GM21515 (cell line): ENCODE results near the gene ABCA13.

Experiments
- ATAC-seq: cut with Tn5 transposase; IDR thresholded peaks from one replicate; pipeline ENCODE4 v1.9.1; 2021; ENCODE audit not compliant: unreplicated experiment

Gene ABCA13

DNA sequence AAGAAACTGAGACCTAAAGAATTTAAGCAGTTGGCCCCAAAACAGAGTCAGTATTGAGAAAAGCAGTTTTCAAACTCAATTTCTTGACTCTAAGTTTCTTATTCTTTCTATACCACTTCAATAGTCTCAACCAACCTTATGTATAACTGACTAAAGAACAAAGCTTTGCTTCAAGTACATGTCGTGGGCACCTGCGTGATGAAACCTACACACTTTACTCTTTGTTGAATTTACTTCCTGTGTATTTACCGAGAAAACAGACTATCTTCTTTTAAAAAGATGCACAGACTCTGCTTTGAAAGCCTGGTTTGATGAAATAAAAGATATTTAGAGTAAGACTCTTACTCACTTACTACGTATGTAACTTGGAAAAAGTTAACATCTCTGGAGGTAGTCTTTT is 455.9 kb downstream of the ABCA13 start:
- ATAC-seq, result no peak

DNA sequence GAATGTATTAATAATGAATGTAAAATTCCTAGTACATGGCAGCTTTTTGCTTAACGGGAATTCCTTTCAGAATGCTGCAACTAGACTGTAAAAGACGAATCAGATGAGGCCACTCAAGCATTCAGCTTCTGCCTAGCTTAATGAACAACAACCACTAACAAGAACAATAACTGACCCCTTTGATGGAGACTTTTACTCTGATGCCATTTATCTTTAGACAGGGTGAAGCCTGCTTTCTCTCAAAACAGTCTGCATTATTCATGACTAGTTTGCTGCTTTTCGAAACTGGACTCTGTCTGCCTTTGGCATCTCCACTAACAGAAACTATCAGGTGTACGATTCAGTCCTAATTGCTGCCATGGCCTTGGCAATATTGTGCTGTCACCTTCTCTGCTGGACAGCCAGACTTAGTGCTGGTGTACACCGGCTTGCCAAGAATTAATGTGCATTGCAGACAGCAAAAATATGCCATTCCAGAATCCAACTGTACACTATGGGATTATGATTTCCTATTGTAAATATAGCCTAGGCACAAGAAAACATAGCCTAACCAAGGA is 457.6 kb downstream of the ABCA13 start:
- no peak for ATAC-seq

DNA sequence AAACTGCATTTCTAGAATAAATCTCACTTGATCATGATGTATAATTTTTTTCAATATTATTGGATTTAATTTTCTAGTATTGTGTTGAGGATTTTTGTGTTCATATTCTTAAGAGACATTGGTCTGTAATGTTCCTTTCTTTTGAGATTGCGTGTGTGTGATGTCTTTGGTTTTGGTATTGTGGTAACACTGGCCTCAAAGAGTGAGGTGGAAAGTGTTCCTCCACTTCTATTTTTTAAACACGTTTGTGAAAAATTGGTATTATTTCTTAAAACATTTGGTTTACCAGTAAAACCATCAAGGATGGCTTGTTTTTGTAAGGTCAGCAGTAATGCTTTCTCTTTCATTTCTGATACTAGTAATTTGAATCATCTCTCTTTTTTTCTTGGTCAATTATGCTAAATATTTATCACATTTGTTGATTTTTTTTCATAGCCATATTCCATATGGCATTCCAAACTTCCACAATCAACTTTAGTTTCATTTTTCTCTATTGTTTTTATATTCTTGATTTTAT is 462.9 kb downstream of the ABCA13 start:
- no peak for ATAC-seq

DNA sequence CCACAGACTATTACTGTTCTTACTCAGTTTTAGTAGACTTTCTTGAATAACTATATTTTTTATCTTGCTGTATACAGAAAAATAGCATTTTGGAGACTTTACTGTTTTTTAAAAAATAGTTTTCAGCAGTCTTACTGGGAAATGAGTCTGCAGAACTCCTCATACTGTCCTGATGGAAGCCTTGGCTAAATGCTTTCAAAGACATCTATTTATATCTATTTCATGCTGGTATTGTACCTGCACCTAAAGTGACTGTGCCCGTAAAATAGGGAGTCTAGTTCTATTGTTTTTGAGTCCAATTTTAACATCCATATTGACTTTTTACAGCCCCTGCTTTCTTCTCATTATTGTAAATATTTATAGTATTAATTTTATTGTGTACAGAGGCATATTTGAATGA is 464.5 kb downstream of the ABCA13 start:
- no peak for ATAC-seq

DNA sequence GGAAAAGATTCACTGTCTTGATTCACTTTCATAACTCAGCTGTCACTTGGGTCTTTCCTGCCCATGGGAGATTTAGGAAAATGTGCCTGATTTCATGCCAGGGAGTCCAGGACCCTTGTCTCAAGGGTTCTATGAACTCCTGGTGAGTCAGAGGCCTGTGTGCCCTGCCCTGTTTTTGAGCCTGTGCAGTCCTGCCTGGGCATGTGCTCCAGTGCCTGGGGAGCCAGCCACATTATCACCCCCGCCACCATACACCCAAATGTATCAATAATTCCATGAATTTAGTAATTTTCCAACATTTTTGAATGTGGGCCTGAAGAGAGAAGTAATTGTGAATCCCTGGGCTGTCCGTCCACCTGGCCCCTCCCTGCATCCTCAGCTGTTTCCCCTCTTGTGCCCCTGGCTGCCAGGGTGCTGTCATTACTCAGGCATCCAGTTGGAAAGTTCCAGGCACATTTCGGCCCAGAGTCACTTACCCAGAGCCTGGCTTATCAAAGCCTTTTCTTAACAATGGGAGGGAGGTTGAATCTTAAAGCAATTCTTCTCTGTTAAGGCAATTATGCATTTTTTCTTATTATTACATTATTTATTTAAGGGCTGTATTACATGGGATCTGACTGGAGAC is 465.2 kb downstream of the ABCA13 start:
- no peak for ATAC-seq

- ATAC-seq, result no peak
These were observed 466.1 kb downstream of the ABCA13 start for GRCh38 chr7:48637382-48637781.

DNA sequence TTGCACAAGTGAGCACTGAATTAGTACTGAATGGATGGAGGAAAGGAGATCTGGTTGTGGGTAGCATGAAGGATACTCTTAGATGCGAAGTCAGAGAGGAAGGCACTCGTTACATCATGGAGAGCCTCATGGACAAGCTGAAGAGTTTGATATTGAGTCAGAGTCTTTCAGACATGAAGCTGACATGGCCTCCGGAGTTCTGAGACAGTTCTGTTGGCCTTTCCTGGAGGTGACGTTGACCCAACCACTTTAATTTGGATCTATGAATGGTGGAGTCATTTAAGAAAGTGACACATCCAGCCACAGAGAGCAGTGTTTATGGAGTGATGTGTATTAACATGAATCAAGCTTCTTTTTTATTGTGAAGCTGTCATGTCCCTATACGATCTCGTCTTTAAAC is 466.8 kb downstream of the ABCA13 start:
- no peak for ATAC-seq

- ATAC-seq, result no peak
These were observed 472.3 kb downstream of the ABCA13 start for GRCh38 chr7:48643431-48644013.

GRCh38 chr7:48658138-48658537 is 486.9 kb downstream of the ABCA13 start:
- no peak for ATAC-seq

DNA sequence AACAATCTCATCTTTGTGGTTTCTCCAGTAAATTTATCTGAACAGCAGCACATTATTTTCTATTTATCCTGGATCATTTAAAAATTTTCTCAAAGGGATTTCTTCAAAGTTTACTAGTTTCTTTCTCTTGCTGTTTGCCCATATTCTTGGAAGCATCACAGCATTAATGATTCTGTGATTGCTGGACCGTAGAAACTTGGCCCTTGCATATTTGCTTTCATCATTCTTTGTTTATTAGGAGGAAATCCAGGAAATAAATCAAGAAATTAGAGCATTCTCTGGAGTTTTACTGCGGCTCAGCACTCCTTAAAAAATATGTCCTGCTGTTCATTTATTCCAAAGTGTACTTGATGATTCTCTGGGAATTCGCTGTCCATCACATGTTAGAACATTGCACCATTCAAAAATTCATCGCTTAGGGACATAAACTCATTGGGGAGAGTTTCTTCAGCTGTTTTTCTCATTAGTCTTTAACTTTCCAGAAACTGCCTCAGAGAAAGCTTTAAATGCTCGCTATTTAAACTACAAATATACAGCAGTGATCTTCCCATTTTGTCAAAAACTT is 489.1 kb downstream of the ABCA13 start:
- no peak for ATAC-seq

GRCh38 chr7:48664241-48664640 is 493.0 kb downstream of the ABCA13 start:
- no peak for ATAC-seq

DNA sequence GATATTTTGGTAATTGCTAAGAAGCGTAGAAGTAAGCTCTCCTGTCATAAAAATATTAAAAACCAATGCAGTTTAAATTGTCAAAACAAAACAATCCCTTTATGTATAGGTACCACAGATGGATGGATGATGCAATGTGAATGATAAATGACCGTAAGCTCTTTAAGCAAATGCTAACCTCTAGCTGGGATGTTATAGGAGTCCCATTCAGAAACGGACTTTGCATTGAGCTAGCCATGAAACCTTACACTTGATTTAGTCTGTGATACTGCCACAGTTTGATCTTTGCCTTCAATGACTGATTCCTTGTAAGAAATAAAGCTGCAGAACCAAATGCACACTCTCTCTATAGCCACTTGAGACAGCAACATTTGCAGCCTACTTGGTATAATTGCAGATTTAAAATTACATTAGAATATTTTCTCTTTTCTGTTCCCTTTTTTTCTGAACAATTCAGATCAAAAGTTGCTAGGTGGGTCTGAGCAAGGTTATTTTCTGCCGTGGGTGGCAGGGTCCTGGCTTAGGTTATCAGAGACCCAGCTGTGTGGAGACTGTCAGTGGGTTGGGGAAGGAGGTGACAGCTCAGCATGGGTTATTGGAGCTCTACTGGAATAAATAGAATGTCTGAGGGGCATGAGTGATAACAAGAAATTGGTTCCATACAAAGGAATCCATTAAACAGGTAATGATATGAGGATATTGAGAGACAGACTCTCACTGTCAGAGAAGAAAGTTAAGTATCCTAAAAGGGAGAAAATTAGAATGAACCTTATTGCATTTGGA is 494.3 kb downstream of the ABCA13 start:
- no peak for ATAC-seq

GRCh38 chr7:48667407-48667806 is 496.1 kb downstream of the ABCA13 start:
- no peak for ATAC-seq

GRCh38 chr7:48671656-48672055 is 500.4 kb downstream of the ABCA13 start:
- ATAC-seq, result no peak

- ATAC-seq, result no peak
These were observed 509.7 kb downstream of the ABCA13 start for GRCh38 chr7:48681006-48681405.

DNA sequence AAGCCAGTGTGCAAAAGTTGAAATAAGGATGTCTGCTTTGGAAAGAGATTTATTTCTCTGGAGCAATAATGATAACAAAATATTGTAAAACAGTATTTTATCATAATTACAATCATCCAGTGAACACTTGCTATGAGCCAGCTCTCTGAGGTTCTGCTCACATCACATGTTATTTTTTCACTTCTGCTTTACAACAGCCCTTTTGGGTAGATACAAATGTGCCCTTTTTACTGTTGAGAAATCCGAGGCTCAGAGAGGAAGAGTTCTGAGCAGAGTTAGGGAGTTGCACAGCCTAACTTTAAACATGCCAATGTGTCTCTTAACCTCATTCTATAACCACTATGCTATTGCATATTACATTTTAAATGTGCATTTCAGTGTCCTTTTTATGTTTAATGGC is 520.5 kb downstream of the ABCA13 start:
- ATAC-seq, result no peak
